Hepatocyte (in vitro differentiated cells): Measurements from ENCODE around the gene NCR3LG1.

Source experiments
- CTCF ChIP-seq: fragments of 200-600 bp; sonication (generic); IDR thresholded peaks from 2 replicates; pipeline ENCODE4 v1.5.1; 2016; ENCODE audit warnings: antibody characterized with exemption, mild to moderate bottlenecking; ENCODE audit not compliant: poor library complexity
- EZH2phosphoT487 ChIP-seq: fragments of 200-600 bp; sonication (generic); IDR thresholded peaks from one replicate; pipeline ENCODE4 v1.6.1; 2018; ENCODE audit warnings: antibody characterized with exemption, mild to moderate bottlenecking, low read depth, moderate library complexity; ENCODE audit not compliant: unreplicated experiment, severe bottlenecking

GRCh38 chr11:17387254-17387653, 35.7 kb downstream of the NCR3LG1 start:
- TF ChIP-seq CTCF (no peak), EZH2phosphoT487 (no peak)
